HG02763 (cell line): ENCODE data around the gene NT5E.
"Not testable (repeated sequence)": the region's sequence is repeated elsewhere in the genome, so short reads cannot be mapped to it uniquely, and the experiment has no call there.

Experiments
- ATAC-seq: cut with Tn5 transposase; IDR thresholded peaks from one replicate; pipeline ENCODE4 v1.9.1; 2021; ENCODE audit warnings: mild to moderate bottlenecking, moderate library complexity; ENCODE audit not compliant: unreplicated experiment

NT5E gene

DNA sequence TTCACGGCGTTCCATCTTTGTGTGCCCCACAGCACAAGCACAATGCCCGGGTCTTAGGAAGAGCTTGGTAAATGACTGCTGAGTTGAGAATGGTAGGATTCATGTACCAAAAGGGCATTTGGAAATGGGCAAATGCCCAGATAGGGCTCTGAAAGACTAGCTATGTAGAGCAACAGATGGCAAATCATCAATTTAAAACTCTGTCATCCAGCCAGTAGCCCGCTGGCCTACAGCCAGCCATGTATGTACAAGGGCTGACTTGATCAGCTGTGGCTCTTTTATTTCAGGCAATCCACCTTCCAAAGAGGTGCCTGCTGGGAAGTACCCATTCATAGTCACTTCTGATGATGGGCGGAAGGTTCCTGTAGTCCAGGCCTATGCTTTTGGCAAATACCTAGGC, 35.1 kb downstream of the NT5E start:
- no peak for ATAC-seq

GRCh38 chr6:85490516-85491248, 40.8 kb downstream of the NT5E start:
- ATAC-seq: no peak

DNA sequence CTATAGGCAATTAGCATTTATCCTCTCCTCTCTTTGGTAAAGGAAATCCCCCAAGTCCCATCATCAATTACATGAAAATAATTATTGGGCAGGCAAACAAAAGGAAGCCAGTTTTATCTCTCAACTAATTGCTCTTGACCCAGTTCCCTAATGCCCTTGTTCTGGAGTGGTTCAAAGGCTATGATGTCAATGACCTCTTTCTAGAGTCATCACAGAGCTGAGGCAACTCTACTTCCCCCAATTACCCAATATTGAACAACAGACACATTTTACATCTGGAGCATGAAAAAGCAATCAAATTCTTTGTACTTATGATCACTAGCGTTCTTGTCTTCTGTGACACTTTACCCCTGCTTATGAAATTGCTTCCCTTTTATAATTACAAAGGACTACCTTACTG, 43.5 kb downstream of the NT5E start:
- ATAC-seq: no peak

DNA sequence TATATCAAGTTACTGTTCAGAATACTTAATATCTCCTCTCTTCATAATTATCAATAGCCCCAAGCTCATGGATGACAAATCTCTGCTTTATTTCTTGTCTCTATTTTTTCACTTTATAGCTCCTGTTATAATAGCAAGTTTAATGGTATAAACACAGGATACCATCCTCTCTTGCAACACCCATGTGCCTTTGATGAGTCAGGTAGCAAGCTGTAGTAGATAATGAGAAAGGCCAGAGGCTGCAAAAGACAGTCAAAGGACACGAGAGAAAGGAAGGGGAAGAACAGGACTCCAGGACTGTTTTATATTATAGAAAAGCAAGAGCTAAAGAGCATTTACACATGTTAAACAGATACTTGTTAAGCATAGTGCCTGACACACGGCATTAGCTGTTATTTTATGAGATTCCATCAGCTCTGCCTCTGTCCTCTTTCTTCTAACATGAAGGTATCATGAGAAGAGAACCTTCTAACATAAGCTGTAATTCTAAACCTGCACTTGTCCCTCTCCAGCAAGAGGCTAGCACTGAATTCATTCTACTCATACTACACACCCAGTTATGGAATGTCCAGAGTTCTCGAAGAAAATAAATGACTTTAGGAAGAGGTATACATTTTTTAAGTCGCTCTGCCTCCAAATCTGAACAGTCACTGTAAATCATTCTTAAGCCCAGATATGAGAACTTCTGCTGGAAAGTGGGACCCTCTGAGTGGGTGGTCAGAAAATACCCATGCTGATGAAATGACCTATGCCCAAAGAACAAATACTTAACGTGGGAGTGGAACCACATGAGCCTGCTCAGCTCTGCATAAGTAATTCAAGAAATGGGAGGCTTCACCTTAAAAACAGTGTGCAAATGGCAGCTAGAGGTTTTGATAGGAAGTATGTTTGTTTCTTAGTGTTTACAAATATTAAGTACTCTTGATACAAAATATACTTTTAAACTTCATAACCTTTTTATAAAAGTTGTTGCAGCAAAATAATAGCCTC, 45.0 kb downstream of the NT5E start:
- no peak for ATAC-seq

- ATAC-seq: no peak
Observed at GRCh38 chr6:85496009-85496579, 46.2 kb downstream of the NT5E start.

DNA sequence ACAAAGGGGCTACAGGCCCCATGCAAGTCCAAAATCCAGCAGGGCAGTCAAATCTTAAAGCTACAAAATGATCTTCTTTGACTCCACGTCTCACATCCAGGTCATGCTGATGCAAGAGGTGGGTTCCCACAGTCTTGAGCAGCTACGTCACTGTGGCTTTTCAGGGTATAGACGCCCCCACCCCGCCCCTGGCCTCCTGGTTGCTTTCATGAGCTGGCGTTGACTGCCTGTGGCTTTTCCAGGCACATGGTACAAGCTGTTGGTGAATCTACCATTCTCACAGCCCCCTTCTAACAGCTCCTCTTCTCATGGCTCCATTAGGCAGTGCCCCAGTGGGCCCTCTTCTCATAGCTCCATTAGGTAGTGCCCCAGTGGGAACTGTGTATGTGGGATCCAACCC, 47.0 kb downstream of the NT5E start:
- ATAC-seq: no peak

DNA sequence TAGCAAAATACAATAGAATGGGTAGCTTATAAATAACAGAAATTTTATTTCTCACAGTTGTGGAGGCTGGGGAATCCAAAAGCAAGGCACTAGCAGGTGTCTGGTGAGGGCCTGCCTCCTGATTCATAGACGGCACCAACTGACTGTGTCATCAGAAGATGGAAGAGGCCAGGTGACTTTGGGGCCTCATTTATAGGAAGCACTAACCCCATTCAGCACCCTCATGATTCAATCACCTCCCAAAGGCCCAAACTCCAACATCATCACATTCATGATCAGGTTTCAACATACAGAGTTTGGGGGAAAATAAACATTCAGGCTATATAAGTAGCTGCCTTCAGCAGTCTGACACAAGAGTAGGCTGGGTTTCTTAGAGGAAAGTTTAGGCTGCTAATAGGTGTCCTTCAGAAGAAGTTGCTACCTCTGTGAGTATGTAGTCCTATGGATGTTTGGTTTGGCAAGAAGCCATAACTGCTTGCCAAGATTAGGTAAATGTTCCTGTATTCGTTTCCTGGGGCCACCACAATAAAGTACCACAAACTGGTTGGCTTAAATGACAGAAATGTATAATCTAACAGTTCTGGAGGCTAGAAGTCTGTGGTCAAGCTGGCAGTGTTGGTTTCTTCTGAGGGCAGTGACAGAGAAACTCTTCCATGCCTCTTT, 48.8 kb downstream of the NT5E start:
- no peak for ATAC-seq

DNA sequence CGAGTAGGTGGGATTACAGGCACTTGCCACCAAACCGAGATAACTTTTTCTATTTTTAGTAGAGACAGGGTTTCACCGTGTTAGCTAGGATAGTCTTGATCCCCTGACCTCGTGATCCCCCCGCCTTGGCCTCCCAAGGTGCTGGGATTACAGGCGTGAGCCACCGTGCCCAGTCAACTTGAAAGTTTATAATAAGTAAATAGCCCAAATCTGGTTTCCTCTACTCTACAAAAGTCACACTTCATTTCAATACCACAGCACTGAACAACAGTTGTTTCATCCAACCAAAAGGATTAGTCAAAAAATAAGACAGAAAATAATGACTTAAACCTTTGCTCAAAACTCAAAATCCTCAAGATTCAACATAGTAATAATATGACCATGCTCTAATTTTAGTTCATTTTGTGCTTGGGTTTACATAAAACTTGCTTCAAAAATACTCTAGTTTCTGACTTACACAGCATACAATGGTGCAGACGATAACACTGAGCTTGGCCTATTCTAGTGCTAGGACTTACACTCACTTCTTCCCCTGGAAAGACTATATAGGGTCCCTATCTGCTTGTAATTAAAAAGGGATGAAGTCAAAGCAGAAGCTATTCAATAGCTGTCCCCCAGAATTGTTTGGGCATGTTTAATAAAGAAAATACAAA, 56.7 kb downstream of the NT5E start:
- ATAC-seq: no peak

DNA sequence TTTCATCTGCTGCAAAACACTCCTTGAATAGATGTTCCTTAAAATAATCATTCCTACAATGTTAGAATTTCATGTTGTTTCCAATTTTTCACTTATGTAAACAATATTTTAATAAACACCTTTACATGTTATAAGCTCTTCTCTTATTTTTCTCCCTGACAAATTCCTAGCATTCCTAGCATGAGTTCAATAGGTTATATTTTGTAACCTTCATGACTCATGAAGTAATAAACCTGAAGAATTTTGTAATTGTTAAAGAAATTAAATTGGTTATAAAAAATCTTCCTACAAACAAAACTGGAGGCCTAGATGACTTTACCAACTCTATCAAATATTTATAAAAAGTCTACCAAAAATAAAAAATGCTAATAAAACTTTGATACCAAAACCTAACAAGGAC, 66.3 kb downstream of the NT5E start:
- ATAC-seq: no peak

- ATAC-seq: not testable (repeated sequence)
Observed at GRCh38 chr6:85524281-85524680, 74.4 kb downstream of the NT5E start.

GRCh38 chr6:85537055-85537494, 87.2 kb downstream of the NT5E start:
- no peak for ATAC-seq

GRCh38 chr6:85544776-85545175, 94.9 kb downstream of the NT5E start:
- no peak for ATAC-seq
